Measurements from ENCODE around the gene GJC2. TPM values are rescaled to one million over a fixed set of nuclear protein-coding genes. Genes with fewer than 3 reads are reported as not detected.
A peak's percentile ranks its signal among the peaks of the same experiment; 100 is the strongest.
"Not testable (repeated sequence)": the region's sequence is repeated elsewhere in the genome, so short reads cannot be mapped to it uniquely, and the experiment has no call there.

GJC2 gene
- total and polyA plus RNA-seq, 4 donors = 0.10 to 0.79 (median 0.25) TPM; not detected in 1

DNA sequence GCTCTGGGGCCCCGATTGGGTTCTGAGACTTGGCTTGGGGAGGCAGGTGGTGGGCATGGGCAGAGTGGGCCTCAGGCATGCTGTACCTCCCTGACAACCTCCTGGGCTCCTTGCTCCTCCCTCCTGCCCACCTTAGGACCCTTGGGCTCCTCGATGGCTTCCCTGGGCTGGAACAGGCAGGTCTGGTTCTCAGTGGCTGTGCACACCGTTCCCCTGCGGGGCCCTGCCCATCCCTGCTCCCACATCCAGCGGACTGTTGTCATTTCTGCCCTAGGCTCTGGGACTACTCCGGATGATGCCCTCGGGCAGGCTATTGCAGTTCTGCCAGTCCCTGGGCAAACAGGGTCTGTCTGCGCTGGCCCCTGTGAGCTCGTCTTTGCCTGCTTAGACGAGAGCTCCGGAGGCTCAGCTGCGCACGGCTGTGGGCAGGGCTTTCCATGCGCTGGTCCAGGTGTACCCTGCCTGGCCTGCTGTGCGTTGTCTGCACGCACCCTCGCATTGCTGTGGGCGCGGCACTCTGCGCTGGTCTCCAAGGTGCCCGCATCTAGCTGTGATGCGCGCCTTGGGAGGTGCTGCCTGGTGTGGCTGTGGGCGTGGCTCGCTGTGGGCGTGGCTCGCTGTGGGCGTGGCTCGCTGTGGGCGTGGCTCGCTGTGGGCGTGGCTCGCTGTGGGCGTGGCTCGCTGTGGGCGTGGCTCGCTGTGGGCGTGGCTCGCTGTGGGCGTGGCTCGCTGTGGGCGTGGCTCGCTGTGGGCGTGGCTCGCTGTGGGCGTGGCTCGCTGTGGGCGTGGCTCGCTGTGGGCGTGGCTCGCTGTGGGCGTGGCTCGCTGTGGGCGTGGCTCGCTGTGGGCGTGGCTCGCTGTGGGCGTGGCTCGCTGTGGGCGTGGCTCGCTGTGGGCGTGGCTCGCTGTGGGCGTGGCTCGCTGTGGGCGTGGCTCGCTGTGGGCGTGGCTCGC lies 24.1 kb downstream of the GJC2 start:
- H3K4me1 ChIP-seq (ENCODE audit: control insufficient read depth in 4 of 4, insufficient read depth in 4 of 4, low read length in 3 of 4); H3K36me3 ChIP-seq (ENCODE audit: control insufficient read depth in 4 of 4, insufficient read depth in 3 of 4, low read depth in 1 of 4, low read length in 3 of 4); H3K9ac ChIP-seq (ENCODE audit: low read depth in 1 of 2, low read length in 2 of 2); H3K27me3 ChIP-seq (ENCODE audit: control insufficient read depth in 4 of 4, insufficient read depth in 4 of 4, low read length in 3 of 4); H3K9me3 ChIP-seq (ENCODE audit: control insufficient read depth in 4 of 4, low read length in 3 of 4); H3K27ac ChIP-seq (ENCODE audit: low read depth in 1 of 2, low read length in 2 of 2); H3K4me3 ChIP-seq (ENCODE audit: low read depth in 1 of 3, low read length in 3 of 3): not testable (repeated sequence)
- peak; percentile 72 for DNase-seq (ENCODE audit: low spot score)
- WGBS = 61% methylated on average over 37 of the region's 69 CpGs

DNA sequence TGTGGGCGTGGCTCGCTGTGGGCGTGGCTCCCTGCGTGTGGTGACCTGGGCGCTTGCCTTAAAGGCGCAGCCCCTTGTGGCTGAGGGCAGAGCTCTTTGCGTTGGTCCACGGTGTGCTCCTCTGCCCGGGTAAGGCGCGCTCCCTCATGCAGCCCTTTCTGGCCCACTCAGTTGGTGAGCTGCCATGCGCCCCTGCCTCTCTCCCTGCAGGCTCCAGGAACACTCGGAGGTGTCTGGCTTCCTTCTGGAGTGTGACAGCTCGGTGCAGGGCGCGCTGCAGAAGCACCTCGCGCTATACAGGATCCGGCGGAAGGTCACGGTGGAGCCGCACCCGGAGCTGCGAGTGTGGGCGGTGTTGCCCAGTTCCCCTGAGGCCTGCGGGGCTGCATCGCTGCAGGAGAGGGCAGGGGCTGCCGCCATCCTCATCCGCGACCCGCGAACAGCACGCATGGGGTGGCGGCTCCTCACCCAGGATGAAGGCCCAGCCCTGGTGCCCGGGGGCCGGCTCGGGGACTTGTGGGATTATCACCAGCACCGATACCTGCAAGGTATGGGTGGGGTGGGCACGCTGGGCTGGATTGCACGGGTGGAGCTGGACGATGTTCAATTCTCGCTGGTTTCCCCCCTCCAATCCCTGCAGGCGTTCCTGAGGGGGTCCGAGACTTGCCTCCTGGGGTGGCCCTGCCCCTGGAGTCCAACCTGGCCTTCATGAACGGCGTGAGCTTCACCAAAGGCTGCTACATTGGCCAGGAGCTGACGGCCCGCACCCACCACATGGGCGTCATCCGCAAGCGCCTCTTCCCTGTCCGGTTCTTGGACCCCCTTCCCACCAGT lies 25.0 kb downstream of the GJC2 start:
- H3K27ac ChIP-seq (ENCODE audit: low read depth in 1 of 2, low read length in 2 of 2) = no peak overlapping the region
- H3K9ac ChIP-seq (ENCODE audit: low read depth in 1 of 2, low read length in 2 of 2) = no peak overlapping the region
- peak; percentile 80 for DNase-seq (ENCODE audit: low spot score)
- WGBS = 90% methylated on average over 52 of the region's 52 CpGs
- H3K36me3 ChIP-seq (ENCODE audit: control insufficient read depth in 4 of 4, insufficient read depth in 3 of 4, low read depth in 1 of 4, low read length in 3 of 4) = peaks cover 0 to 7% (median 4%) of the 10 kb centered on the region in 4 donors
- no peaks in the 10 kb centered on the region for H3K4me1 ChIP-seq (ENCODE audit: control insufficient read depth in 4 of 4, insufficient read depth in 4 of 4, low read length in 3 of 4)
- no peaks in the 10 kb centered on the region for H3K27me3 ChIP-seq (ENCODE audit: control insufficient read depth in 4 of 4, insufficient read depth in 4 of 4, low read length in 3 of 4)
- TF ChIP-seq EGR1 (IDR thresholded peaks at IDR 0.05; ENCODE audit: low read depth in 2 of 2) = no peak
- no peak for TF ChIP-seq NR2F2 (IDR thresholded peaks at IDR 0.05)
- no peak for TF ChIP-seq JUND (IDR thresholded peaks at IDR 0.05)
- TF ChIP-seq, protein P1, sequence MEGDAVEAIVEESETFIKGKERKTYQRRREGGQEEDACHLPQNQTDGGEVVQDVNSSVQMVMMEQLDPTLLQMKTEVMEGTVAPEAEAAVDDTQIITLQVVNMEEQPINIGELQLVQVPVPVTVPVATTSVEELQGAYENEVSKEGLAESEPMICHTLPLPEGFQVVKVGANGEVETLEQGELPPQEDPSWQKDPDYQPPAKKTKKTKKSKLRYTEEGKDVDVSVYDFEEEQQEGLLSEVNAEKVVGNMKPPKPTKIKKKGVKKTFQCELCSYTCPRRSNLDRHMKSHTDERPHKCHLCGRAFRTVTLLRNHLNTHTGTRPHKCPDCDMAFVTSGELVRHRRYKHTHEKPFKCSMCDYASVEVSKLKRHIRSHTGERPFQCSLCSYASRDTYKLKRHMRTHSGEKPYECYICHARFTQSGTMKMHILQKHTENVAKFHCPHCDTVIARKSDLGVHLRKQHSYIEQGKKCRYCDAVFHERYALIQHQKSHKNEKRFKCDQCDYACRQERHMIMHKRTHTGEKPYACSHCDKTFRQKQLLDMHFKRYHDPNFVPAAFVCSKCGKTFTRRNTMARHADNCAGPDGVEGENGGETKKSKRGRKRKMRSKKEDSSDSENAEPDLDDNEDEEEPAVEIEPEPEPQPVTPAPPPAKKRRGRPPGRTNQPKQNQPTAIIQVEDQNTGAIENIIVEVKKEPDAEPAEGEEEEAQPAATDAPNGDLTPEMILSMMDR (IDR thresholded peaks at IDR 0.05; ENCODE audit: low read depth, low read length, missing input control) = no peak
- TF ChIP-seq, protein P2, sequence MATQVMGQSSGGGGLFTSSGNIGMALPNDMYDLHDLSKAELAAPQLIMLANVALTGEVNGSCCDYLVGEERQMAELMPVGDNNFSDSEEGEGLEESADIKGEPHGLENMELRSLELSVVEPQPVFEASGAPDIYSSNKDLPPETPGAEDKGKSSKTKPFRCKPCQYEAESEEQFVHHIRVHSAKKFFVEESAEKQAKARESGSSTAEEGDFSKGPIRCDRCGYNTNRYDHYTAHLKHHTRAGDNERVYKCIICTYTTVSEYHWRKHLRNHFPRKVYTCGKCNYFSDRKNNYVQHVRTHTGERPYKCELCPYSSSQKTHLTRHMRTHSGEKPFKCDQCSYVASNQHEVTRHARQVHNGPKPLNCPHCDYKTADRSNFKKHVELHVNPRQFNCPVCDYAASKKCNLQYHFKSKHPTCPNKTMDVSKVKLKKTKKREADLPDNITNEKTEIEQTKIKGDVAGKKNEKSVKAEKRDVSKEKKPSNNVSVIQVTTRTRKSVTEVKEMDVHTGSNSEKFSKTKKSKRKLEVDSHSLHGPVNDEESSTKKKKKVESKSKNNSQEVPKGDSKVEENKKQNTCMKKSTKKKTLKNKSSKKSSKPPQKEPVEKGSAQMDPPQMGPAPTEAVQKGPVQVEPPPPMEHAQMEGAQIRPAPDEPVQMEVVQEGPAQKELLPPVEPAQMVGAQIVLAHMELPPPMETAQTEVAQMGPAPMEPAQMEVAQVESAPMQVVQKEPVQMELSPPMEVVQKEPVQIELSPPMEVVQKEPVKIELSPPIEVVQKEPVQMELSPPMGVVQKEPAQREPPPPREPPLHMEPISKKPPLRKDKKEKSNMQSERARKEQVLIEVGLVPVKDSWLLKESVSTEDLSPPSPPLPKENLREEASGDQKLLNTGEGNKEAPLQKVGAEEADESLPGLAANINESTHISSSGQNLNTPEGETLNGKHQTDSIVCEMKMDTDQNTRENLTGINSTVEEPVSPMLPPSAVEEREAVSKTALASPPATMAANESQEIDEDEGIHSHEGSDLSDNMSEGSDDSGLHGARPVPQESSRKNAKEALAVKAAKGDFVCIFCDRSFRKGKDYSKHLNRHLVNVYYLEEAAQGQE (IDR thresholded peaks at IDR 0.05) = no peak
- TF ChIP-seq RAD21 (IDR thresholded peaks at IDR 0.05) = no peak
- TF ChIP-seq, protein P3, sequence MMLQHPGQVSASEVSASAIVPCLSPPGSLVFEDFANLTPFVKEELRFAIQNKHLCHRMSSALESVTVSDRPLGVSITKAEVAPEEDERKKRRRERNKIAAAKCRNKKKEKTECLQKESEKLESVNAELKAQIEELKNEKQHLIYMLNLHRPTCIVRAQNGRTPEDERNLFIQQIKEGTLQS (IDR thresholded peaks at IDR 0.05) = no peak
- TF ChIP-seq TAF1 (conservative IDR thresholded peaks at IDR 0.05) = no peak
- TF ChIP-seq FOXA1 (IDR thresholded peaks at IDR 0.05) = no peak
- no peak for TF ChIP-seq FOXA2 (IDR thresholded peaks at IDR 0.05)
- no peak for TF ChIP-seq YY1 (IDR thresholded peaks at IDR 0.05)
- TF ChIP-seq GABPA (IDR thresholded peaks at IDR 0.05 in 1 of 2, conservative IDR thresholded peaks at IDR 0.05 in 1 of 2) = no peak
- TF ChIP-seq HNF4A (conservative IDR thresholded peaks at IDR 0.05) = no peak
- TF ChIP-seq, protein P4, sequence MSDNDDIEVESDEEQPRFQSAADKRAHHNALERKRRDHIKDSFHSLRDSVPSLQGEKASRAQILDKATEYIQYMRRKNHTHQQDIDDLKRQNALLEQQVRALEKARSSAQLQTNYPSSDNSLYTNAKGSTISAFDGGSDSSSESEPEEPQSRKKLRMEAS (IDR thresholded peaks at IDR 0.05) = no peak
- no peak for TF ChIP-seq RXRA (IDR thresholded peaks at IDR 0.05)
- no peak for TF ChIP-seq HNF4G (IDR thresholded peaks at IDR 0.05)
- no peak for TF ChIP-seq SP1 (IDR thresholded peaks at IDR 0.05)
- TF ChIP-seq, protein P5, sequence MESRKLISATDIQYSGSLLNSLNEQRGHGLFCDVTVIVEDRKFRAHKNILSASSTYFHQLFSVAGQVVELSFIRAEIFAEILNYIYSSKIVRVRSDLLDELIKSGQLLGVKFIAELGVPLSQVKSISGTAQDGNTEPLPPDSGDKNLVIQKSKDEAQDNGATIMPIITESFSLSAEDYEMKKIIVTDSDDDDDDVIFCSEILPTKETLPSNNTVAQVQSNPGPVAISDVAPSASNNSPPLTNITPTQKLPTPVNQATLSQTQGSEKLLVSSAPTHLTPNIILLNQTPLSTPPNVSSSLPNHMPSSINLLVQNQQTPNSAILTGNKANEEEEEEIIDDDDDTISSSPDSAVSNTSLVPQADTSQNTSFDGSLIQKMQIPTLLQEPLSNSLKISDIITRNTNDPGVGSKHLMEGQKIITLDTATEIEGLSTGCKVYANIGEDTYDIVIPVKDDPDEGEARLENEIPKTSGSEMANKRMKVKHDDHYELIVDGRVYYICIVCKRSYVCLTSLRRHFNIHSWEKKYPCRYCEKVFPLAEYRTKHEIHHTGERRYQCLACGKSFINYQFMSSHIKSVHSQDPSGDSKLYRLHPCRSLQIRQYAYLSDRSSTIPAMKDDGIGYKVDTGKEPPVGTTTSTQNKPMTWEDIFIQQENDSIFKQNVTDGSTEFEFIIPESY (IDR thresholded peaks at IDR 0.05) = no peak
- no peak overlapping the region for H3K4me3 ChIP-seq (ENCODE audit: low read depth in 1 of 3, low read length in 3 of 3)
- H3K9me3 ChIP-seq (ENCODE audit: control insufficient read depth in 4 of 4, low read length in 3 of 4) = no peaks in the 10 kb centered on the region
